H54 (cell line): Measurements from ENCODE around the gene DZANK1.
"Not testable (repeated sequence)": the region's sequence is repeated elsewhere in the genome, so short reads cannot be mapped to it uniquely, and the experiment has no call there.

Experiments used
- DNase-seq: peaks from one replicate; pipeline ENCODE4 v3.0.0; 2011; ENCODE audit warnings: low spot score, mixed read lengths; ENCODE audit not compliant: insufficient read length
- FAIRE-seq: peaks from 3 replicates; lab custom pipeline; 2011; peaks lifted over from hg19 to GRCh38; lab: Jason Lieb, UNC
- POLR2A ChIP-seq: IDR thresholded peaks from 2 replicates; pipeline ENCODE4 v1.6.1; 2011; ENCODE audit warnings: low read depth, mild to moderate bottlenecking, low read length

Gene DZANK1

GRCh38 chr20:18421608-18422007 lies 45.2 kb downstream of the DZANK1 start:
- no peak for DNase-seq
- no peak for FAIRE-seq
- TF ChIP-seq POLR2A, result no peak

- no peak for TF ChIP-seq POLR2A
- no peak for DNase-seq
- no peak for FAIRE-seq
Observed at GRCh38 chr20:18416486-18416885, 50.3 kb downstream of the DZANK1 start.

- FAIRE-seq, result no peak
- no peak for TF ChIP-seq POLR2A
- DNase-seq, result no peak
Observed at GRCh38 chr20:18414140-18414539, 52.7 kb downstream of the DZANK1 start.

GRCh38 chr20:18412221-18412901 lies 54.5 kb downstream of the DZANK1 start:
- DNase-seq (no peak), FAIRE-seq (no peak)
- no peak for TF ChIP-seq POLR2A

DNA sequence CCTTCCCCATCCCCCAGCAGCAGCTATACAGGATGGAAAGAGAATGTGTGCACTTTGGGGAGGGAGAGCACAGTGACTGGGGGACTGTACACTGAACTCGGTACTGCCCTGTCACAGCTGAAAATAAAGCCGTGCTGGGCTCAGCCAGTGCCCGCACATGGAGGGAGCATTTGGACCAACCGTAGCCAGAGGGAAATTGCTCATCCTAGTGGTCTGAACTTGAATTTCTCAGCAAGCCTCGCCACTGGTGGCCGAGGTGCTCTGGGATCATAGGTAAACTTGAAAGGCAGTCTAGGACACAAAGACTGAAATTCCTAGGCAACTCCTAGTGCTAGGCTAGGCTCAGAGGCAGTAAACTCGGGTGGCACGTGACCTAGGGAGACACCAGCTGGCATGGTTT lies 61.0 kb downstream of the DZANK1 start:
- DNase-seq (no peak), FAIRE-seq (no peak)
- TF ChIP-seq POLR2A, result no peak

DNA sequence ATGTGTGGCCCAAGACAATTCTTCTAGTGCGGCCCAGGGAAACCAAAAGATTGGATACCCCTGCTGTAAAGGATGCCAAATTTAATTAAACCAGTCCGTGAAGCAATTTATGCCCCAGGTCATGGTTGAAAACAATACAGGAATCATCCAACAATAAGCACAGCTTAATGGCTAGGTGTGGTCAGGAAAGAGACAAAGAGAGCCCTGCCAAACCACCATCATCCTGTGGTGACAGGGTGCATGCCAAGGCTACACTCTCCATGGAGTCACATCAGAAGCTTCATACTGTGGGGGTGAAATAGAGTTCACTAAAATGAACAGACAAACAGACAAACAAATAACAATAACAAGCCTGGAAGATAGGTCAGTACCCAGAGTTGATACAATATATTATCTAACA lies 62.7 kb downstream of the DZANK1 start:
- FAIRE-seq (no peak), DNase-seq (no peak)

GRCh38 chr20:18403269-18403668 lies 63.6 kb downstream of the DZANK1 start:
- no peak for DNase-seq
- TF ChIP-seq POLR2A, result no peak
- no peak for FAIRE-seq

More for the DNA sequence above, 62.7 kb downstream of the DZANK1 start:
- no peak for TF ChIP-seq POLR2A

DNA sequence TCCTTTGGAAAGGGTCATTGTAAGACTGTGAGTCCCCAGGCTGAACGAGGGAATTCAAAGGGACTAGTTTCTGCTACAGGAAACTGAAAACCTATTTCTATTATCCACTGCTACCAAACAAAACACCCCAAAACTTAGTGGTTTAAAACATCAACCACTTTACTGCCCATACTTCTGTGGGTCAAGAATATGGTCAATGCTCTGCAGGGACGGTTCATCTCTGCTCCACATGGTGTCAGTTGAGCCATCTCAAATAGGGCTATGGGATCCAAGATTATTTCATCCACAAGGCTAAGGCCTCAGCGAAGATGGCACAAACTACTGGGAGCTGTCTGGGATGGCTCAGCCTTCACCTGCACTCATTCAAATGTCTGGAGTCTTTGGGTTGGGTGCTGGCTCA lies 65.5 kb downstream of the DZANK1 start:
- DNase-seq, result no peak

GRCh38 chr20:18400460-18400859 lies 66.4 kb downstream of the DZANK1 start:
- FAIRE-seq, result no peak
- no peak for TF ChIP-seq POLR2A
- no peak for DNase-seq

More for the DNA sequence above, 65.5 kb downstream of the DZANK1 start:
- TF ChIP-seq POLR2A, result no peak
- FAIRE-seq, result no peak

- not testable (repeated sequence) for FAIRE-seq, DNase-seq
Observed at GRCh38 chr20:18398713-18399112, 68.1 kb downstream of the DZANK1 start.

GRCh38 chr20:18397030-18397429 lies 69.8 kb downstream of the DZANK1 start:
- DNase-seq (no peak), FAIRE-seq (no peak)
- no peak for TF ChIP-seq POLR2A

GRCh38 chr20:18395544-18395943 lies 71.3 kb downstream of the DZANK1 start:
- no peak for FAIRE-seq
- TF ChIP-seq POLR2A, result no peak
- no peak for DNase-seq

GRCh38 chr20:18394363-18394762 lies 72.5 kb downstream of the DZANK1 start:
- DNase-seq (no peak), FAIRE-seq (no peak)
- no peak for TF ChIP-seq POLR2A

DNA sequence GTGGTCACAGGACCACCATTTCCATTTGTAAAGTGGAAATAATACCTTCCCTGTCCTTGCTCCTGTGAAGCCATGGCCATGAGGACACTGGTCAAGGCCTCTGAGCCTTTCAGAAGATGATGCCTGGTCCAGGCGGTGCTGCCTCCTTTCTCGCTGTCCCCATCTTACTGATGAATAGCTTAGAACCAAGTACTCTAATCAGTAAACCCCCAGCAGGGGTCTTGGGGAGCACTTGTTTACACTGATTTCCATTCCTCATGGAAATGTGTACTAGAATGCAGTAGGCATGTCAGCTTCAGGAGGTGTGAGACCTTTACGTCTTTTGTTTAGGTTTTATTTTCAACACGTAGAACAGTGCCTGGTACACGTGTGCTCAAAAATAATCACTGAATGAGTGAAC lies 75.1 kb downstream of the DZANK1 start:
- no peak for DNase-seq
- TF ChIP-seq POLR2A, result no peak

DNA sequence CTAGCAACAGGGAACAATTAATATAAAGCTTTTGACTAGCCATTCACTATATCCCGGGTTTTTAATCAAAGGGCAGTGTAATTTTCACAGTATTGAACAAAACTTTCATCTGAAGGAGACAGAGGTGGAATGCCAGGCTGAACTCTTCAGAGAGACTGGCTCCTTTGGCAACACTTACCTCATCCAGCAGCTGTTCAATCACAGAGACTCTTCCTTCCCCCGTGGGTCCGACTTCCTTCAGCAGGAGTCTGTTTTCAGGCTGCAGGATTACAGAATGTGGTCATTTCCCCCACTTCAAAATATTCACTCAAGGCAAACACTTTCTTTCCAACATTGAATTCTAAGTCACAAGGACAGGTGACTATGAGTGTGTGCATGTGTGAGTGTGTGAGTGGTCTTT lies 76.6 kb downstream of the DZANK1 start:
- FAIRE-seq, result no peak
- no peak for TF ChIP-seq POLR2A
- no peak for DNase-seq

More for the DNA sequence above, 75.1 kb downstream of the DZANK1 start:
- no peak for FAIRE-seq
